ENCODE measurements around the gene LAMP2. TPM values are rescaled to one million over a fixed set of nuclear protein-coding genes. Genes with fewer than 3 reads are reported as not detected.

Gene LAMP2
- total and polyA plus RNA-seq, 2 experiments from 2014 or later: 24.4 to 40.9 TPM

GRCh38 chrX:120408168-120408567, 60.9 kb downstream of the LAMP2 start (continued):
- no peak for TF ChIP-seq ZNF462 (CRISPR knock-in tag; IDR thresholded peaks at IDR 0.05)
- TF ChIP-seq EZH2phosphoT487 (IDR thresholded peaks at IDR 0.05; ENCODE audit: unreplicated experiment): no peak

GRCh38 chrX:120406638-120407037, 62.5 kb downstream of the LAMP2 start:
- Histone ChIP-seq H3F3A (replicated peaks; ENCODE audit: low read depth) (no peaks in the 10 kb centered on the region), H2AFZ (no peak overlapping the region), H3K27me3 (ENCODE audit: insufficient read depth) (no peaks in the 10 kb centered on the region), H3K4me1 (ENCODE audit: insufficient read depth) (no peaks in the 10 kb centered on the region), H3K27ac (ENCODE audit: low read depth) (no peak overlapping the region), H3K9me2 (ENCODE audit: insufficient read depth) (no peaks in the 10 kb centered on the region), H3K4me3 (no peak overlapping the region), H3K4me2 (no peak overlapping the region), H3K36me3 (ENCODE audit: insufficient read depth) (no peaks in the 10 kb centered on the region), H3K79me2 (replicated peaks; ENCODE audit: insufficient read depth) (no peaks in the 10 kb centered on the region), H4K20me1 (replicated peaks; ENCODE audit: insufficient read depth) (no peaks in the 10 kb centered on the region)
- ATAC-seq: no peak
- Mint-ChIP-seq H3K9me3 (peaks cover 17% of the 10 kb centered on the region), H3K27ac (no peak overlapping the region), H3K36me3 (ENCODE audit: low read depth) (peaks cover 12% of the 10 kb centered on the region), H3K27me3 (ENCODE audit: insufficient read depth, low read depth, poor library complexity) (no peaks in the 10 kb centered on the region), H3K4me3 (no peak overlapping the region), H3K4me1 (peaks cover 8% of the 10 kb centered on the region; the same call in 2 of the 3 replicates)
- DNase-seq (ENCODE audit: low spot score): no peak
- TF ChIP-seq REST (IDR thresholded peaks at IDR 0.05; ENCODE audit: unreplicated experiment): no peak
- no peak for TF ChIP-seq EZH2 (IDR thresholded peaks at IDR 0.05; ENCODE audit: low read depth, unreplicated experiment)
- TF ChIP-seq ETS1 (IDR thresholded peaks at IDR 0.05): no peak
- TF ChIP-seq CTCF (conservative IDR thresholded peaks at IDR 0.05; ENCODE audit: low read depth in 2 of 2): no peak
- no peak for TF ChIP-seq STAT1 (IDR thresholded peaks at IDR 0.05; ENCODE audit: unreplicated experiment)
